ENCODE measurements around the gene HIBCH.

HIBCH gene

DNA sequence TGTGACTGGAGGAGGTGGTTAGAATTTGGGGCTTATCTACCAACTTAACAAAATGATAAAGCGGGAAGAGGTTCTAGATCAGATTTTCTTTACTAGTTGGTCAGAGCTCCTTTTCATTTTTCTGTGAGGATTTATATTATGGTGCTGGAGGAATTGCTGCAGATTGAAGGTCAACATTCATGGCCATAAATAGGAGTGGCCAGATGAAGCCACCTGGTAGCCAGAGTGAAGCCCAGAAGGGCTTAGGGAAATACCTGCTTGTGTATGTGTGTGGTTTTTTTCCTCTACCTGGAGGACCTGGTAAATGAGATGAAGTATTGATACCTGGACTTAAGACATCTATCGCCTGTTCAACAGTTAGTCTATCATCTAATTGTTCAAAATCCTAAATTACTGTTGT, 134.2 kb downstream of the HIBCH start:
- TF ChIP-seq, protein P1, sequence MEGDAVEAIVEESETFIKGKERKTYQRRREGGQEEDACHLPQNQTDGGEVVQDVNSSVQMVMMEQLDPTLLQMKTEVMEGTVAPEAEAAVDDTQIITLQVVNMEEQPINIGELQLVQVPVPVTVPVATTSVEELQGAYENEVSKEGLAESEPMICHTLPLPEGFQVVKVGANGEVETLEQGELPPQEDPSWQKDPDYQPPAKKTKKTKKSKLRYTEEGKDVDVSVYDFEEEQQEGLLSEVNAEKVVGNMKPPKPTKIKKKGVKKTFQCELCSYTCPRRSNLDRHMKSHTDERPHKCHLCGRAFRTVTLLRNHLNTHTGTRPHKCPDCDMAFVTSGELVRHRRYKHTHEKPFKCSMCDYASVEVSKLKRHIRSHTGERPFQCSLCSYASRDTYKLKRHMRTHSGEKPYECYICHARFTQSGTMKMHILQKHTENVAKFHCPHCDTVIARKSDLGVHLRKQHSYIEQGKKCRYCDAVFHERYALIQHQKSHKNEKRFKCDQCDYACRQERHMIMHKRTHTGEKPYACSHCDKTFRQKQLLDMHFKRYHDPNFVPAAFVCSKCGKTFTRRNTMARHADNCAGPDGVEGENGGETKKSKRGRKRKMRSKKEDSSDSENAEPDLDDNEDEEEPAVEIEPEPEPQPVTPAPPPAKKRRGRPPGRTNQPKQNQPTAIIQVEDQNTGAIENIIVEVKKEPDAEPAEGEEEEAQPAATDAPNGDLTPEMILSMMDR (IDR thresholded peaks at IDR 0.05; ENCODE audit: borderline replicate concordance, control extremely low read depth, extremely low read depth, insufficient read depth, missing control alignments), result no peak
- DNase-seq (ENCODE audit: low spot score), result no peak
- in situ Hi-C loops (cut with MboI; ENCODE audit: low sequenced_read_pairs, unreplicated experiment), result no loop called here

DNA sequence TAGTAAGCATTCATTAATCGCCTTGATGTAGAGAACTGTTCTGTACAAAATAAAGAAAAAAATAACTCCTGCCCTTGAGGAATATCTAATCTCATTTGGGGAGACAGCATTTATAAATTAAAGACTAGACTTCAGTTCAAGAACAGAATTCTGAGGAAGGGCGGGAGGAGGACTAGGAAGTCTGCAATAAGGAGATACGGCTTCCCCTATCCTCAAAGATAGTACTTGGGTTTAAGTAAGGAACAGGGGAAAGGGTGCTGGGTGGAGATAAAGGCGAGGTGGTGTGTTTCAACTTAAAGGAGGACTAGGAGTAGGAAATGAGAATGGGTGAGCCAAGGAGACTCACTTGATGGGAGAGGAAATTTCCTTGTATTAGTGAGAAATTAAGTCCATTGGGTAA, 135.2 kb downstream of the HIBCH start:
- TF ChIP-seq, protein P1 (IDR thresholded peaks at IDR 0.05; ENCODE audit: borderline replicate concordance, control extremely low read depth, extremely low read depth, insufficient read depth, missing control alignments), result no peak
- in situ Hi-C loops (cut with MboI; ENCODE audit: low sequenced_read_pairs, unreplicated experiment), result no loop called here
- DNase-seq (ENCODE audit: low spot score), result no peak

DNA sequence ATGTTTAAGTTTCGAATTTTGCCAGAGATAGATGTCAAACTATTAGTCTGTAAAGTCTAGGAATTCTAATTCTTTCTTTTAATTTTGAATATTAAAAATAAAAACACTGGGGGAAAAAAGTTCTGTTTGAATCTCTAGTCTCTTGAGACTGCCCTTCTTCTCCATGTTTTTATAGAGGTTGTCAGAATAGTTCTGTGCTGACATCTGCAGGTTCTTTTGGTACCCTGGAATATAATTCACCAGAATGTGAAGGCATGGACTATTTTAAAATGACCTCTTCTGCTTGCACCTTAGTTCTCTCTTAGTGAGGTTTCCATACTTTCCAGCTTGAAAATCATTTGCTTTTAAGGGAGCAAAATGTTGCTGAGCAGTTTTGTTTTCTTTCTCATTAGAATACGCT, 136.1 kb downstream of the HIBCH start:
- in situ Hi-C loops (cut with MboI; ENCODE audit: low sequenced_read_pairs, unreplicated experiment), result no loop called here
- no peak for DNase-seq (ENCODE audit: low spot score)
- TF ChIP-seq, protein P1 (IDR thresholded peaks at IDR 0.05; ENCODE audit: borderline replicate concordance, control extremely low read depth, extremely low read depth, insufficient read depth, missing control alignments), result no peak

DNA sequence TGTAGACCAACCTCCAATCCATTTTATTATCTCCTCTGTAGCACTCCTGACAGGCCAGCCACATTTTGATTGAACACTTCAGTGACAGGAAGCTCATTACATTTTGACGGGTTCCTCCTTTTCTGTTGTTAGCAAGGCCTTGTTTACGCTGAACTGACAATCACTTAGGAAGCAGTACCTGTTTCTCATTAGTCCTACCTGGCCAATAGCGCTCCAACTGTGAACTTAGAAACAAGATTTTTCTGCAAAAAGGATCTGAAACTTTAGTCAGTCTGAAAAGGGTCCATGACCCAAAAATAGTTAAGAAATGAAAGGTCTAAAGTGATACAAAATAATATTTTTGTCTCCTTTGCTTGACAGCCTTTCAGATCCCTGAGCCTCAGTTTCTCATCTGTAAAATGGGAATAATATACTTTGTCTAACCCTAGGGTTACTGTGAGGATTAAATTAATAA, 137.5 kb downstream of the HIBCH start:
- peak; percentile 20 for DNase-seq (ENCODE audit: low spot score)
- in situ Hi-C loops (cut with MboI; ENCODE audit: low sequenced_read_pairs, unreplicated experiment), result no loop called here
- TF ChIP-seq, protein P1 (IDR thresholded peaks at IDR 0.05; ENCODE audit: borderline replicate concordance, control extremely low read depth, extremely low read depth, insufficient read depth, missing control alignments), result no peak

DNA sequence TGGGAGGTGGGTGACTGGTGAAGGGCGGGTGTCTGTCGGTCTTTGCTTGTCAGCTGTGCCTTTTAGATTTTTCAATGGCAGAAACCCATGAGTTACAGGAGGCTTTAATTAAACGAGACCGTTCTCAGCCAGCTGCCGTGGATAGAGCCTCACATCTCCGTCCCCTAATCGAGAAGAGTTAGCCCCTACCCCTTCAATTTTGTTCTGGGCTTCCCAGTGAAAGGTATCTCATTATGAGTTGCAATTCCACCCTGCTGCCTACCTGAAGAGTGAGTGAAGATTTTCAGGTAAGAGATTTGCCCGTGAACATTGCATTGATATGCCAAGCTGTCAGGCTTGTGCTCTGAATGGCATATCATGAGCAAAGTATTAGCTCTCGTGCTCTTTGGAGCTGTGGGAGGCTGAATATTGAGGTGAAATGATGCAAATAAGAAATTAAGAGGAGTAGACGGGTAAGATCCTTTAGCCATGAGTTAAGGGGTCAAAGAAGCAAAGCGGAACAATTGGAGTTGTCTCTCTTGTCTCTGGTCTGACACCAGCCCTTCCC, 138.4 kb downstream of the HIBCH start:
- in situ Hi-C loops (cut with MboI; ENCODE audit: low sequenced_read_pairs, unreplicated experiment), result no loop called here
- no peak for DNase-seq (ENCODE audit: low spot score)
- TF ChIP-seq, protein P1 (IDR thresholded peaks at IDR 0.05; ENCODE audit: borderline replicate concordance, control extremely low read depth, extremely low read depth, insufficient read depth, missing control alignments), result no peak

DNA sequence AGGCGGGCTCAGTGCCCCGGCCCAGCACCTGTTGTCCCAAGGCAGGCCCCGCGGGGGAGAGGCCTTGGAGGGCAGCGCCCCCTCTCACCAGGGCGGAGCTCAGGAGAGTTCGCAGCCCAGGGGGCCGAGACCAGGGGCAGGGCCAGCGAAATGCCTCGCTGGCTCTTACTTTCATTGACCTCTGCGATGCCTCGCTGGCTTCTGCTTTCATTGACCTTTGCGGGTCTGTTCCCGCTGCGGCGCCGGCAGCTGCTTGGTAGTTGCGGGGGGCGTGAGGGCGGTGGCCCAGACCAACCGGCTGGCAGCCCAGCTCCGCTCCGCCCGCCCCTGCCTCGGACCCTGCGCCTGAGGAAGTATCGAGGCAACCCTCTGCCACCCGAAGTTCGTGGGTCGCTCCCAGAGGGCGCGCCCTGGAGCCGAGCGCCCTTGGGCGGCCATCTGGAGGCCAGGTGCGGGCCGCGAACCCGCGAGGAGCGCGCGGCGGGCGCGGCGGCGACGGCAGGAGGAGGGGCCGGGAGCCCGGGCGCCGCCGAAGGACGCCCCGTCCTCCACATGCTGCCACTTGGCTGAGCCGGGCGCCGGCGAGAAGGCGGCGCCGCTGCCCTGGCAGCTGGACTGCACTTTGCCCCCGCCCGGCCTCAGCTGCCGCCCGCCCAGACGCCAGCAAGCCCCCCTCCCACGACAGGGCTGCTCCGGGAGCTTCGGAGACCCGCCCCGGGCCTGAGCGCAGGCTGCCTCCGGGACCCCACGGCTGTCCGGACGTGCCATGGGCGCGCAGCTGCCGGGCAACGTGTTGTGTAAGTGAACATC, 139.1 kb downstream of the HIBCH start:
- TF ChIP-seq, protein P1 (IDR thresholded peaks at IDR 0.05; ENCODE audit: borderline replicate concordance, control extremely low read depth, extremely low read depth, insufficient read depth, missing control alignments), result peak; percentile 61
- in situ Hi-C loops (cut with MboI; ENCODE audit: low sequenced_read_pairs, unreplicated experiment), result no loop called here
- peak; percentile 85 for DNase-seq (ENCODE audit: low spot score)

Data from GM13976 (cell line).